OCI-M2 (cell line): ENCODE data around the gene SMIM12.

ENCODE experiments used
- DNase-seq: peaks from one replicate; lab custom pipeline; 2025; ENCODE audit not compliant: unreplicated experiment; lab: John Stamatoyannopoulos, UW

Gene SMIM12

GRCh38 chr1:34859446-34860200 is at the start of gene SMIM12:
Gene SMIM12 (minus strand): TSS chr1:34859749. CDS start chr1:34855977, 3,772 bp downstream.
- DNase-seq = peak; percentile 60

DNA sequence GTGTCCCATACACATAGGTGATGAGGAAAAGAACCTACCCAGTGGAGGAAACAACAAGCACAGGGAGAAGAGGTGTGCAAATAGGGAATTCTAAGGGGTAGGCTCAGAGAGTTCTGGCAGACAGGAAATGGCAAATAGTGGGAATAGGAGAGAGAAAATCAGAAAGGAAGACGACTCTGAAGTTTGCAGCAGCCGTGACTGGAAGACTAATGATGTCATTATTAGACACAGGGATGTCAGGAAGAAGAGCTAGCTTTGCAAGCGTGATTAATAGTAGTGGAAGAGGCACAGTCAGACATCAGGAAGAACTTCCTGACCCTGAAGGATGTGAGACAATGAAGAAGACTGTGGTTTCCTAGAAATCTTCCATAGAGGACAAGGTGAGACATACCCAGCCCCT is 48.8 kb upstream of the SMIM12 start:
- DNase-seq = no peak

GRCh38 chr1:34907487-34908090 is 48.0 kb upstream of the SMIM12 start:
- DNase-seq = no peak

DNA sequence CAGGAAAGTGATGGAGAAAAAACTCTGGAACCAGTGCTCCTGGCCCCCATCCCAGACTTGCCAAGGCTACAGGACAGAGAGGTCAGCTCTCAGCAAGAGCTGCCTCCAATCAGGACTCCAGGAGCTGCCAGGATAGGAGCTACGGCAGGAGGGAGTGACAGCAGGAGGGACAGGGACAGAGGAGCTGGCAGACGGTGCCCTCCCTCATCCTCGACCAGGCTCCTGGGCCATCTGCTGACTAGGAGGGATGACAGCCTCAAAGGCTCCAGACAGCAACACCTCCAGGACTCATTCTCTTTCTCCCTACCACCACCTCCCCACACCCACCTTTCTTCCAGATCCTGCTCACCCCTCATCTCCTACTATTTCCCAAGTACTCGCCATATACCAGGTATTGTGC is 47.2 kb upstream of the SMIM12 start:
- no peak for DNase-seq

DNA sequence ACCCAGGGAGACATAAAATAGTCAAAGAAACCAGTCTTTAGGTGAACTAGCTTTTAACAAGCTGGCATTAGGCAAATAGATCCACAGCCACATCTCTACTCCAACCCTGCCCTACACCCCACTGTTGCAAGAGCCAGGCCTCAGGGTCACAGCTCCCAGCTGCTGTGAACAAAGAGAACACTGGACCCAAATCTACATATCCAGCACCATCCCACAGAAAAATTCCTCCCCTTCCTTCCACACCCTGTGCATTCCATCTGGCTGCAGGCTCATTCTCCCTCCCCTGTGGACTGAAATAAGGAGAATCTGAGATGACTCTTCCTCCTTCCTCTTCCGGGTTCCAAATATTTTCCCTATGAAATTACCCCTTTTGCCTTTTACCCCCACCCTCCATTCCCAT is 46.7 kb upstream of the SMIM12 start:
- DNase-seq = no peak

- no peak for DNase-seq
Observed at GRCh38 chr1:34905098-34905459, 45.5 kb upstream of the SMIM12 start.

DNA sequence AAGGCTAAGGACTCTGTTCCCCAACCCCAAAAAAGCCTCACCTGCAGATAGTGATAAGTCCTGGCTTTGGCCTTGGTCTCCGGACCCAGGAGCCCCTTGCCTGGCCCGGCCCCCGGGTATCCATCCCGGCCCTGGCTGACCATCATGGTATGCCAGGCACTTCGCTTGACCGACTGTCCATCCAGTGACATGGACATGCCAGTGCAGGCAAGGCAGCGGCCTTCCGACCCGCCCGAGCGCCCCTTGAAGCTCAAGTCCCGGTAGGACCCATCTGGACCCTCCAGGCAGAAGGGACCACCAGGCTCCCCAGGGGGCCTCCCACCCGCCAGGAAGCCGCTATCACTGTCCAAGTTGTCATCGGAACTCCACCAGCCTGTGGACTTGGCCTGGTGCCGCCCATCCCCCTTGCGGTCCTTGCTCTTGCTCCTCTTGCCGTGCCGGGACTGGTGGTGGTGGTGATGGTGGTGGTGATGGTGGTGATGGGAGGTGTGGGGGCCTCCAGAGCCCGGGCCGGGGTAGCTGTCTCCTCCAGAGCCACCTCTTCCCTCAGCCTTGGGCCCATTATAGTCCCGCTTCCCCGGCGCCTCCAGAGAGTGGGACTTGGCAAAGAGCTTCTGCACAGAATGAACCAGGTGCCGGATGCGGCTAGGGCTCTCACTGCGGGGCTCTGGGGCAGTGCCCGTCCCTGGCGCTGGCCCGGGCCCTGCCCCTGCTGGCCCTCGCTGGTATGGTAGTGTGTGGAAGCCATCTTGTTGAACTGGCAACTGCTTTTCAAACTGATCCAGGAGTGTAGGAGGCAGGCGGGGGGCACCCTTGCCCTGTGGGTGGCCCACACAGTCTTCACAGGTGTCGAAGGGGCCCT is 44.9 kb upstream of the SMIM12 start:
- DNase-seq = no peak

DNA sequence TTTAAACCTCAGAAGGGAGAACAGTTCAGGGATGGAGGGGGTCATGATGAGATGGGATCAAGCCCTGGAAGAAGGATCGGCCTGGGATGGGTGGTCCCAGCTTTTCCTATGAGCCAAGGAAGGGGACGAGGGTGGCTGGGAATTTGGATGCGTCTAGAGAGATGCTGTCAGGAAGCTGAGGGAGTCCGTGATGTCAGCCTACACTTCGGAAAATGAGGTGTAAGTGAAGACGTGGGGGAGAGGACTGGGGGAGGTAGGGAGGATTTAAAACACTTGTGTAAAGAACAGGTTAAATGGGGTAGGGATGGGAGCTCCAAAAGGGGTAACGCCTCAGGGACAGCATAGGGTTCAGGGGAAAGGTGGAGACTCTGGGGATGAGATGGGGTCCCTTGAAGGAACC is 42.4 kb upstream of the SMIM12 start:
- DNase-seq = no peak

DNA sequence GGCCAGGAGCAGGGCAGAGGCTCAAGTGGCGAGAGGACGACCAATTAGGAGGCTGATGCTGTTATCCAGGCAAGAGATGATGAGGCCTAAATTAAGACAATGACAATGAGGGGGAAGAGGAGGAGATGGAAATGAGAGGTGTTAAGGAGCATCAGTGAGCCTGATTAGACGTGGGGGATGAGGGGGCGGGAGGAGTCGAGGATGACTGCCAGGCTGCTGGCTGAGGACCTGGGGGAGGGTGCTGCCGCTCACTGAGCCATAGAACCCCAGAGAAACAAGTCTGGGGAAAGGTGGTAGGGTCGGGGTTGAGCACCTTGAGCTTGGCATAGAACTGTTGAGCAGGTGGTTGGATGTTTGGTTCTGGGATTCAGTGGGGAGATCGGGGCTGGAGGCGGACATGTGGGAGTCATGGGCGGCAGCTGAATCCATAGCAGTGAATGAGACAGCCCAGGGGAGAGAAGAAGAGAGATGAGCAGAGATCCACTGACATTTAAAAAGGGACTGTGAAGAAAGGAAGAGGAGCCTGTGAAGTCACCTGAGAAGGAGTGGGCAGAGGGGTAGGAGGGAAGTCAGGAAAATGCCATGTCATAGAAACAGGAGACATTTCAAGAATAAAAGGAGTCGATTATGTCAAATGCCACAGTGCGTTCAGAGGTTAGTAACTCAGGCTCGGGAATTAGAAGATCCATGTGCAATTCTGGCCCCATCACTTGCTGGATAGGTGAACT is 41.4 kb upstream of the SMIM12 start:
- no peak for DNase-seq

DNA sequence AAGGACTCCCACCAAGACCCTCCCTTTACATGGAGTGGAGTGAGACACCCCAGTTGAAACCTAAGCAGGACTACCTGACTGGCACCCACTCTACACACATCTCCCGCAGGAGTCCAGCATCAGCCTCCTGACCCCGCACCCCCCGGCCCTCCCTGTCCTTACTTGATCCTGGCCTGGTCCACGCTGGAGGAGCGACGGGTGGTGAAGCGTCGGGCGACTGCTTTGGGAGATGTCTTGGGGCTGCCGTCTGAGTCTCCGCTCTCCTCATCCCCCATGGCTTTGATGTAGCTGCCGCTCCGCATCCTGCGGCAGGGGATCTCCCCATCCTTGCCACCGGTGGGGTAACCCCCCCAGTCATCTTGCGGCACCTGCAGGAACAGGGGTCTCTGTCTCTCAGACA is 40.4 kb upstream of the SMIM12 start:
- DNase-seq = no peak

GRCh38 chr1:34899471-34899870 is 39.9 kb upstream of the SMIM12 start:
- no peak for DNase-seq

- DNase-seq = no peak
Observed at GRCh38 chr1:34898330-34898761, 38.8 kb upstream of the SMIM12 start.

GRCh38 chr1:34896612-34897011 is 37.1 kb upstream of the SMIM12 start:
- no peak for DNase-seq

GRCh38 chr1:34889705-34890104 is 30.2 kb upstream of the SMIM12 start:
- no peak for DNase-seq

DNA sequence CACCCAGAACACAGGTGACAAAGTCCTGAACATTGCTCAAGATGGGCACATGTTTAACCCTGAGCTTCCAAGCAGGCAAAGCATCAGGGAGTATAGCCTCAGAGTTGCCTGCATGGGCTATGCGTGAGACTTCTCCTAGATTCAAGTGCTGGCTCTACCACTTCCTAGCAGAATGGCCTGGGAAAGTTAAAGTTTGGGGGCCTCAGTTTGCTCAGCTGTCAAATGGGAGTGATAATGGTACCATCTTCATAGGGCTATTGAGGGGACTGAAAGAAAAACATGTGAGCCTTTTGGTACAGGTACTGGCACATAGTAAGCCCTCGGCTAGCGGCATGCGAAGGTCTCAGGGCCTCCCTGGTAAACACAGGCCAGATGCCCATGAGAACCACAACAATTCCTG is 28.0 kb upstream of the SMIM12 start:
- DNase-seq = no peak

GRCh38 chr1:34885405-34886247 is 26.1 kb upstream of the SMIM12 start:
- DNase-seq = no peak

DNA sequence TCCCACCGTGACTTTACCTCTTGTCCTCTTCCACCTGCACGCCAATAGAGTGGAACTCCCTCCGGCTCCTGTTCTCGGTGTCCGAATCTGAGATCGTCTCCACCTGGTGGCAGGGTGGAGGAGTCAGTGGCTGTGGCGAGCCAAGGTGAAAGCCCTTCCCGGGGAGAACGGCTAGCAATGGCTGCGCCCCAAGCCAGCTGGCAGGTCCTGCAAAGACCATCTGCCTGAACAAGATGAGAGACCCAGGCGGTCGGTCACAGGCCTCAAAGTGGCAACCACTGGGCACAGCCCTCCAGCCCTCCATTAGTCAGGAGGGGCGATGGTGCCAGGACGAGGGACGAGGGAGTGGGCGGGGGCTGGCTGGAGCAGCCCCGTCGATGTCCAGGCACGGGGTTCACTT is 25.4 kb upstream of the SMIM12 start:
- DNase-seq = no peak

DNA sequence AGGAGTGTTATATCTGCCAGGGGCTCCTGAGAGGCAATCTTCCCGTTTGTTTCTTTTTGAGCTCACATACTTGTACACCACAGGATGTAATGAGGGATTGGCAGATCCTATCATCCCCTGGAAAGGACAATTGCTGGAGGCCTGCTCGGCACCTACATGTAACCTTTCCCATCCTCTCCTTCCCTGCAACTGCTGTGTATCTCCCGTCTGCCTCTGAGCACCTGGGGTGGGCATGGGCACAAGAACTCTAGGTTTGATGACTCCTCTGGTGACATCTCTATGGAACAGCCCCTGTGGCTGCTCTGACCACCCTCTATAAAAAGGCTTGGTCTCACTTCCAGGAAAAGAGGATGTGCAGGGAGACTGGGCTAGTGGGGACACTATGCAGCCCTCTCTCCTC is 25.0 kb upstream of the SMIM12 start:
- no peak for DNase-seq

- DNase-seq = no peak
Observed at GRCh38 chr1:34879230-34879629, 19.7 kb upstream of the SMIM12 start.

DNA sequence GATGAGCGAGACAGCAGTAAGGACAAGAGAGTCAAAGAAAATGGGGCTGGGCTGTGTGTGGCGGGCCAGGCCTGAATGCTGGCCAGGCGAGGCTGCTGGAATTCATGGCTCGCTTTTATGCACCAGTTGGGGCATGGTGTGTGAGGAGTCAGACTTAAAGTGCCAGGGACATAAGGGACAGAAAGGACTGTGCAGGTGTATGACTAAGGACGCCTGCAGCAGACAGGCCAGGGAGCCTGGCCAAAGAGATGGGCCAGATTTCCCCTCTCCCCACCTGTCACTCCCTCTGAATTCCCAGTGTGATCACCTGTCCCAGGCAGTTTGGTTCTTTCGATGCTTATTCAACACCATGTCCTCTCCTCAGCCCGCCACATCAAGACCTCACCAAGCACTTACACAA is 16.9 kb upstream of the SMIM12 start:
- no peak for DNase-seq
